Upper lobe of right lung (tissue), 1 donor: ENCODE results near the gene UBC. TPM values are rescaled to one million over a fixed set of nuclear protein-coding genes. Genes with fewer than 3 reads are reported as not detected.

Experiments used
- ATAC-seq: fragments of 200-7000 bp; cut with Tn5 transposase; one replicate; pipeline ENCODE4 v1.9.1; 2020; ENCODE audit warnings: mild to moderate bottlenecking, moderate library complexity
- DNase-seq: peaks from one replicate; pipeline ENCODE4 v3.0.0-alpha.2; 2020
- H3K27ac ChIP-seq: fragments of 200-600 bp; one replicate; pipeline ENCODE4 v1.8.0; 2022
- H3K27me3 ChIP-seq: fragments of 200-600 bp; one replicate; pipeline ENCODE4 v1.8.0; 2022; ENCODE audit warnings: mild to moderate bottlenecking
- H3K36me3 ChIP-seq: fragments of 200-600 bp; one replicate; pipeline ENCODE4 v1.8.0; 2022
- H3K4me1 ChIP-seq: fragments of 200-600 bp; one replicate; pipeline ENCODE4 v1.8.0; 2022
- H3K4me3 ChIP-seq: fragments of 200-600 bp; one replicate; pipeline ENCODE4 v1.8.0; 2022; ENCODE audit warnings: mild to moderate bottlenecking
- H3K9me3 ChIP-seq: fragments of 200-600 bp; one replicate; pipeline ENCODE4 v1.8.0; 2022
- CTCF ChIP-seq: fragments of 200-600 bp; IDR thresholded peaks from one replicate; pipeline ENCODE4 v1.8.0; 2022; ENCODE audit warnings: antibody characterized with exemption
- intact Hi-C: fragments of 100-400 bp; cut with DNase I; formaldehyde crosslinking; loops from one replicate; pipeline ENCODE4 v1.11.0; 2022
- total RNA-seq: library from RNA; stranded (reverse); fragmentation: NEBNext Ultra II Directional; extraction: Animal tissue kit (Norgen Biotek cat#: 25700); gene quantifications from one replicate; pipeline ENCODE4 v1.2.1, GENCODE V29; 2021
- donor health status: DM: no; HTN: yes; CAD: no; lungs with severe emphysema.

UBC gene
- total RNA-seq, 1 donor from 2014 or later, result 1,107 TPM

GRCh38 chr12:124917841-124918621 is 3.6 kb upstream of the UBC start:
- no peak for ATAC-seq
- Histone ChIP-seq H3K4me1 (peaks cover 62% of the 10 kb centered on the region), H3K9me3 (no peaks in the 10 kb centered on the region), H3K36me3 (peaks cover 8% of the 10 kb centered on the region), H3K27me3 (no peaks in the 10 kb centered on the region), H3K27ac (peak overlapping the region; percentile 100), H3K4me3 (peak overlapping the region; percentile 88)
- intact Hi-C loops, result no loop called here
- DNase-seq, result no peak
- TF ChIP-seq CTCF, result no peak

- no peaks in the 10 kb centered on the region for H3K9me3 ChIP-seq
- intact Hi-C loops, result no loop called here
- DNase-seq (peak; percentile 98), ATAC-seq (peak; percentile 87)
- peaks cover 15% of the 10 kb centered on the region for H3K36me3 ChIP-seq
- no peak for TF ChIP-seq CTCF
- peak overlapping the region; percentile 88 for H3K4me3 ChIP-seq
- H3K4me1 ChIP-seq, result peaks cover 58% of the 10 kb centered on the region
- no peaks in the 10 kb centered on the region for H3K27me3 ChIP-seq
- peak overlapping the region; percentile 100 for H3K27ac ChIP-seq
Observed at GRCh38 chr12:124917135-124917840, 2.8 kb upstream of the UBC start.

- Histone ChIP-seq H3K4me3 (peak overlapping the region; percentile 88), H3K9me3 (no peaks in the 10 kb centered on the region), H3K27me3 (no peaks in the 10 kb centered on the region), H3K36me3 (peaks cover 17% of the 10 kb centered on the region), H3K27ac (peak overlapping the region; percentile 100), H3K4me1 (peaks cover 54% of the 10 kb centered on the region)
- DNase-seq (no peak), ATAC-seq (peak; percentile 39)
- intact Hi-C loops, result no loop called here
- TF ChIP-seq CTCF, result no peak
Observed at GRCh38 chr12:124916374-124917134, 2.1 kb upstream of the UBC start.

- peak; percentile 6 for ATAC-seq
- H3K4me1 ChIP-seq, result peaks cover 54% of the 10 kb centered on the region
- intact Hi-C loops, result loop anchor here (2.0 kb wide), 1 partner anchor 25 kb away; no protein-coding TSS in a partner anchor
Observed at GRCh38 chr12:124915239-124916236, 1.1 kb upstream of the UBC start.

More at GRCh38 chr12:124915239-124916236, 1.1 kb upstream of the UBC start:
- TF ChIP-seq CTCF, result no peak
- no peaks in the 10 kb centered on the region for H3K9me3 ChIP-seq
- peaks cover 27% of the 10 kb centered on the region for H3K36me3 ChIP-seq
- H3K27ac ChIP-seq, result peak overlapping the region; percentile 100
- H3K4me3 ChIP-seq, result peak overlapping the region; percentile 88
- DNase-seq, result peak; percentile 80
- H3K27me3 ChIP-seq, result no peaks in the 10 kb centered on the region
